HG03108 (cell line): ENCODE data around the gene AP1G2.

Experiments used
- ATAC-seq: cut with Tn5 transposase; IDR thresholded peaks from one replicate; pipeline ENCODE4 v1.9.1; 2021; ENCODE audit warnings: moderate library complexity; ENCODE audit not compliant: unreplicated experiment

AP1G2 gene

DNA sequence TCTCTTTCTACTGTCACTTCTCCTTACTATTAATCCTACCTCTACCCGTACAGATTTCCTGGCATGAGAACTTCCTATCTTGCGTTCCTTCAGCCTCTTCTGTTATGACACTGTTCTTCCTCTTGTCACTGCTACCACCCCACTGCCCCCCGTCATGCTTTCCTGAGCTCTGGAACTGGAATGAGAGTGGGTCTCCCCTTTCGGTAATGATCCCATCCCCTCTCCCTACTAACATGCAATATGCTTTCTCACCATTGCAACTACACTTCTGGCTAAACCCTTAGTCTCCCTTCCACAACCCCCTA lies 4.9 kb upstream of the AP1G2 start:
- ATAC-seq: no peak

DNA sequence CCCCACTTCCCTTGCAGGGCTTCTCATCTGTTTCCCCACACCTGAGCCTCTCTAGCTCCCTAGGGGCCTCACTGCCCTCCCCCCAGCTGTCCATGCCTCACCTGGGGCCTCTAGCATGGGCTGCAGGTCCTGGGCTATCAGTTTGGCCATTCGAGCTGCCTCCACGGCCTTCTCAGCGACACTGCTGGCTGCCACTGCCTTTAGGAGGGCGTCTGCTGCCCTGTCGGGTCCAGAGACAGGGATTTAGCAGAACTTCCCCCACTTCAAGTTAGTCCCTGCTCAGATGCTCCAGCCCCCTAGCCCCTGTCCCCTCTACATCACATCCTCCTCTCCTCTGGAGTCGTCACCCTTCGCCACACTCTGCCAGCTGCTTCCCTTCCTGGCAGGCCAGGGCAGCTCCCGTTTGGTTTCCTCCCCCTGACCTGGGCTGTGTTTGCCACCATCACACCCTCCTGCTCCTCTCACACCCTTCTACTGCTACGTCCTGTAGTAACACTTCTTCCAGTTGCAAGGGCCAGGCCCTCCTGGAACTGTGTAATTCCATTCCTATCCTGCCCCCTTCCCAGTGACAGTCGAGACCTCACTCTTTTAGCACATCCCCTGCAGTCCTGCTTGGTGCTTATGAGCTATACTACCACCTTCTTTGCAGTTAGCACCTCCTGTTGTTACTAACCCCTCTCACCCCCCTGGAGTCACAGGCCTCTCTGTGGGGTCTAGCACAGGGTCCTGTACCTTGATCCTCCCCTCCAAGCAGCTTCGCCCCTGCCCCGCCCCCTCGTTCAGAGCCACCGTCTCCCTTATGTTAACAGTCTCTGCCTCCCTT lies 4.3 kb upstream of the AP1G2 start:
- ATAC-seq: no peak

DNA sequence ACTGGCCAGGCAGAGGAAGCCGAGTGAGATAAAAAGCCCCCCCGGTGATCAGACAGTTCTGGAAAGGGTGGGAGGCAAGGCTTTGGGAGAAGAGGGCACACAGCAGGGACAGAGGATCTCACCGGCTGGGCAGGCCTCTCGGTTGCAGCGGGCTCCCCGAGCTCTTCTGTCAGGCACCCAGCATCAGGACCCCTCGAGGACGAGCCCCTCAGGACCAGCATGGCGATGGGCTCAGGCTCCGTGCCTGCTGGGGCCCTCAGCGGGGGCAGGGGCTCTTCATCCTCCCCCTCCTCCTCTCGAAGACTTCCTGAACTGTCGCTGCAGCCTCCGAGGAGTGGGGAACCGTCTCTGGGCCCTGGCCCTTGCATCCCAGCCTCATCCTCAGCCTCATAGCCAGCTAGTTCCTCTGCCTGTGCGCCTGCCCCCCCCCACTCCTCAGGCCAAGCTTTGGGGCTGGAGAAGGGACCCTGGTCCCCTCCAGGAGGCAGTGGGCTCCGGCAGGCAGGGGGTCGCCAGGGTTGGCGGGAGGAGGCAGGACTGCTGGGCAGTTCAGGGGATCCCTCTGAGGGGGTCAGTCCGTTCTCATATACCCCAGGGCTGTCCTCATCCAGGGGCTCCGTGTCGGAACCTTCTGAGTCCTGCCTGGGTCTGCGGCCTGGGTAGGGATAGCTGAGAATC lies 3.4 kb upstream of the AP1G2 start:
- no peak for ATAC-seq

GRCh38 chr14:23569443-23570151 lies 2.0 kb upstream of the AP1G2 start:
- no peak for ATAC-seq

DNA sequence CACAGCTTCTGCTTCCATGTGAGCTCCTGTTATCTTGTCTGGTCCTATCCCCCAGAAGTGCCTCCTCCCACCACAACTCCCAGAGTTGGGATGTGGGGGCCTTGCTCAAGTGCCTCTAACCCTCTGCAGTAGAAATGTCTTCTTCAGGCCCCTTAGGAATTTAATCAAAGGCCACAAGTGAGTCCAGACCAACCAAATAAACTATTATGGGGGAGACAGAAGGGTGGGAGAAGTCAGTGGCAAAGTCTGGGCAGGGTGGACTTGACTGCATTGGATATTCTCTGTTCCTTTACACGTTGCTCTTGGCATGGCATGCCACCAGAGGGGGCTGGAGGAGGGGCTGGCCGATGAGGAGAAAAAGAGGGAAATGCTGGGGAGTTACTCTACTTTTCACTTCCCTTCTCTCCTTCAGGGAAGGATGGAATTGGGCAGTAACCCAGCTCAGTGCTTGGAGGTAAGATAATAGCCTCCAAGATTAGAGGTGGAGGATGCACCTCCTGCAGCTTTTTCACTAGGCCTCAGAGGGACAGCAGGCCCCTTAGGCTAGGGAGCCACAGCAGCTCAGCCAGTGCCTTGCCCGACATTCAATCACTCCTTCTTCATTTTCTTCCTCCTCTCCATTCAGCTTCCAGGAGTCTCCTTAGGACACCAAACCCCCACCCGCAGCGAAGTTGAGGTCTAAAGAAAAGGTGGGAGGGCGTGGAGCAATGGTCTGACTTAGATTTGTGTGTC lies 1.2 kb upstream of the AP1G2 start:
- no peak for ATAC-seq

GRCh38 chr14:23568021-23568599 lies 519 bp upstream of the AP1G2 start:
- no peak for ATAC-seq

GRCh38 chr14:23566778-23567185 lies 809 bp downstream of the AP1G2 start:
- no peak for ATAC-seq

DNA sequence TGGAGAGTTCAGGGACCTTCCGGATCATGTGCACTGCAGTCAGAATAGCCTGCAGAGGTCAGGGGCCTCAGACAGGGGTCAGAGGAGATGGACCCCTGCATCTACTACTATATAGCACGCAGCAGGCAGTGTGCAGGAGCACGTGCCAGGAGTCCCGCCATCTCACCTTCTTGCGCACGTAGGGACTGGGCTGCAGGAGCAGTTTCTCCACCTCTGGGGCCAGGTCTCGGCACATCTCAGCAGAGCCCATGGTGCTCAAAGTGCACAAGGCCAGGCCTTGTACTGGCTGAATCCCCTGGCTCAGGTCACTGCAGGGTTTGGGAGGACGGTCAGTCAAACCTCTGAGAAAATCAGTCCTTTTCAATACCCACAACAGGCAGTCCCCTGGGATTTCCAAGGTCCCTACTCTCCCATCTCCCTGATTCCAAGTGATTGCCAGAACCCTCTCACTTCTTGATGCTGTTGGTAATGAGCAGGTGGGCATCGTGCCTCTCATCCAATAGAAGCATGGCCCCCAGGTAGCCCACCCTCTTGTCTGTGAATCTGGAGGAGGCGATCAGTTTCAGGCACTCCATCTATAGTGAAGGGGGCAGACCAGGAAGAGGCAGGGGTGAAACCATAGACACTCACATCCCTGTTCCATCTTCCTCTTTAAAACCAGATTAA lies 1.3 kb downstream of the AP1G2 start:
- no peak for ATAC-seq

DNA sequence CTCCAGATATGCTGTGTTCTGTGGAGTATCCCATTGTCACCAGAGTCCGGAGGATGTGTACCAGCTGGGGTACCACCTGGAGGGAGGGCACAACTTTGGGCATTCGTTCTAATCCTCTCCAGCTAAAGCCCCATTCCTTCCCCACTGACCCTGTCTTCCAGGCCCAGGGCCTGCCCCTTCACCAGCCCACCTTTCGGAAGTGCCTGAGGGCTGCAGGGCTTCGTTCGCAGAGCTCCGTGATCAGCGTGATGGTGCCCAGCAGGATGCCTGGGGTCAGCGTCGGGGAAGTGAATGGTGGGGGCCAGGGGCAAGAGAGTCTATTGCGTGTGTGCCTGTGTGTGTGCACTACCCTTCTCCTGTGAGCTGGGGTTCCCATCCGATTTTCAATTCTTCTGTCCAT lies 2.0 kb downstream of the AP1G2 start:
- no peak for ATAC-seq

- ATAC-seq: no peak
These were observed 2.7 kb downstream of the AP1G2 start for GRCh38 chr14:23564876-23565275.

GRCh38 chr14:23564181-23564812 lies 3.3 kb downstream of the AP1G2 start:
- ATAC-seq: no peak

- ATAC-seq: no peak
These were observed 4.0 kb downstream of the AP1G2 start for GRCh38 chr14:23563473-23564180.

GRCh38 chr14:23562822-23563472 lies 4.6 kb downstream of the AP1G2 start:
- no peak for ATAC-seq

GRCh38 chr14:23561873-23562821 lies 5.4 kb downstream of the AP1G2 start:
- no peak for ATAC-seq

GRCh38 chr14:23561259-23561658 lies 6.3 kb downstream of the AP1G2 start:
- ATAC-seq: no peak

- ATAC-seq: no peak
These were observed 7.6 kb downstream of the AP1G2 start for GRCh38 chr14:23559926-23560520.
